GM23338 (cell line): Measurements from ENCODE around the gene PLXND1. TPM values are rescaled to one million over a fixed set of nuclear protein-coding genes. Genes with fewer than 3 reads are reported as not detected.

Experiments used
- ATAC-seq: fragments of 200-7000 bp; cut with Tn5 transposase; 3 replicates; pipeline ENCODE4 v1.9.1; 2020
- DNase-seq: peaks from one replicate; pipeline ENCODE4 v3.0.0-alpha.2; 2015; ENCODE audit warnings: low spot score
- H2AFZ ChIP-seq: fragments of 200-600 bp; sonication (generic); 2 replicates; pipeline ENCODE4 v1.8.0; 2016; ENCODE audit warnings: antibody characterized with exemption, mild to moderate bottlenecking, moderate library complexity
- H3F3A ChIP-seq: fragments of 200-600 bp; sonication (generic); replicated peaks from 2 replicates; pipeline ENCODE4 v1.8.0; 2017; ENCODE audit warnings: antibody characterized with exemption, mixed run types, low read depth
- H3K27ac ChIP-seq: fragments of 200-600 bp; sonication (generic); 2 replicates; pipeline ENCODE4 v1.6.1; 2016; ENCODE audit warnings: low read depth
- H3K27me3 ChIP-seq: fragments of 200-600 bp; sonication (generic); 2 replicates; pipeline ENCODE4 v1.8.0; 2016; ENCODE audit warnings: mild to moderate bottlenecking, mixed run types, moderate library complexity; ENCODE audit not compliant: insufficient read depth
- H3K36me3 ChIP-seq: fragments of 200-600 bp; sonication (generic); 2 replicates; pipeline ENCODE4 v1.8.0; 2016; ENCODE audit warnings: mild to moderate bottlenecking; ENCODE audit not compliant: insufficient read depth
- H3K4me1 ChIP-seq: fragments of 200-600 bp; sonication (generic); 2 replicates; pipeline ENCODE4 v1.8.0; 2016; ENCODE audit warnings: mild to moderate bottlenecking, moderate library complexity; ENCODE audit not compliant: insufficient read depth
- H3K4me2 ChIP-seq: fragments of 200-600 bp; sonication (generic); 2 replicates; pipeline ENCODE4 v1.7.1; 2017; ENCODE audit warnings: mixed run types
- H3K4me3 ChIP-seq: fragments of 200-600 bp; sonication (generic); 2 replicates; pipeline ENCODE4 v1.6.1; 2016; ENCODE audit warnings: mixed run types
- H3K79me2 ChIP-seq: fragments of 200-600 bp; sonication (generic); replicated peaks from 2 replicates; pipeline ENCODE4 v1.8.0; 2017; ENCODE audit warnings: mild to moderate bottlenecking; ENCODE audit not compliant: insufficient read depth
- H3K9me2 ChIP-seq: fragments of 200-600 bp; sonication (generic); 2 replicates; pipeline ENCODE4 v1.8.0; 2017; ENCODE audit not compliant: insufficient read depth
- H4K20me1 ChIP-seq: fragments of 200-600 bp; sonication (generic); replicated peaks from 2 replicates; pipeline ENCODE4 v1.8.0; 2017; ENCODE audit warnings: mild to moderate bottlenecking; ENCODE audit not compliant: insufficient read depth
- H3K27ac Mint-ChIP-seq: 2 replicates; pipeline ENCODE4 v1.8.0; 2020; ENCODE audit warnings: inconsistent platforms, mild to moderate bottlenecking, moderate library complexity, mixed read lengths
- H3K27me3 Mint-ChIP-seq: 3 replicates; pipeline ENCODE4 v1.8.0; 2022; ENCODE audit warnings: low read depth, mild to moderate bottlenecking, moderate library complexity, mixed read lengths, inconsistent platforms; ENCODE audit not compliant: insufficient read depth, poor library complexity
- H3K36me3 Mint-ChIP-seq: 3 replicates; pipeline ENCODE4 v1.8.0; 2021; ENCODE audit warnings: low read depth, mild to moderate bottlenecking, inconsistent platforms, moderate library complexity, mixed read lengths
- H3K4me1 Mint-ChIP-seq: 3 replicates; pipeline ENCODE4 v1.8.0; 2020; ENCODE audit warnings: mild to moderate bottlenecking, inconsistent platforms, mixed read lengths
- H3K4me3 Mint-ChIP-seq: 3 replicates; pipeline ENCODE4 v1.8.0; 2021; ENCODE audit warnings: moderate library complexity, mild to moderate bottlenecking, inconsistent platforms, mixed read lengths
- H3K9me3 Mint-ChIP-seq: 3 replicates; pipeline ENCODE4 v1.8.0; 2020; ENCODE audit warnings: moderate library complexity, mild to moderate bottlenecking, inconsistent platforms, mixed read lengths
- CREB1 ChIP-seq: fragments of 250-450 bp; sonication (Bioruptor Pico); IDR thresholded peaks from 2 replicates; pipeline ENCODE4 v1.5.0; 2020; ENCODE audit warnings: low read depth, mild to moderate bottlenecking, moderate library complexity
- CTCF ChIP-seq, 2 experiments: fragments of 200-600 bp in 1 of 2; sonication (generic) in 1 of 2; conservative IDR thresholded peaks; 2 replicates each; pipeline versions ENCODE4 v1.5.1 to v1.6.1; 2016 to 2017; ENCODE audit warnings: antibody characterized with exemption in 2 of 2, low read depth in 2 of 2, mild to moderate bottlenecking in 2 of 2, moderate library complexity in 1 of 2
- EZH2 ChIP-seq: fragments of 200-600 bp; sonication (generic); IDR thresholded peaks from one replicate; pipeline ENCODE4 v1.8.0; 2017; ENCODE audit warnings: antibody characterized with exemption, mild to moderate bottlenecking, low read depth; ENCODE audit not compliant: unreplicated experiment
- EZH2phosphoT487 ChIP-seq: fragments of 200-600 bp; sonication (generic); IDR thresholded peaks from one replicate; pipeline ENCODE4 v1.8.1; 2018; ENCODE audit warnings: antibody characterized with exemption; ENCODE audit not compliant: unreplicated experiment
- JUNB ChIP-seq: IDR thresholded peaks from one replicate; pipeline ENCODE4 v1.6.1; 2016; ENCODE audit warnings: antibody characterized with exemption; ENCODE audit not compliant: unreplicated experiment
- NANOG ChIP-seq: IDR thresholded peaks from 2 replicates; pipeline ENCODE4 v1.6.1; 2016; ENCODE audit warnings: antibody characterized with exemption, borderline replicate concordance
- POLR2AphosphoS5 ChIP-seq: IDR thresholded peaks from 2 replicates; pipeline ENCODE4 v1.6.1; 2016; ENCODE audit warnings: antibody characterized with exemption, low read depth
- REST ChIP-seq: IDR thresholded peaks from one replicate; pipeline ENCODE4 v1.6.1; 2018; ENCODE audit warnings: antibody characterized with exemption; ENCODE audit not compliant: unreplicated experiment
- STAT1 ChIP-seq: IDR thresholded peaks from one replicate; pipeline ENCODE4 v1.6.1; 2016; ENCODE audit warnings: antibody characterized with exemption; ENCODE audit not compliant: unreplicated experiment
- ZNF114 ChIP-seq: fragments of 250-450 bp; sonication (Bioruptor Pico); IDR thresholded peaks from 2 replicates; pipeline ENCODE4 v1.5.0; 2020; ENCODE audit warnings: mild to moderate bottlenecking, moderate library complexity
- ZNF462 ChIP-seq: fragments of 250-450 bp; sonication (Bioruptor Pico); IDR thresholded peaks from 2 replicates; pipeline ENCODE4 v1.5.0; 2020; ENCODE audit warnings: mild to moderate bottlenecking, moderate library complexity
- polyA plus RNA-seq: library from polyadenylated mRNA; unstranded; fragments of >200 nt; fragmentation: Nextera tagmentation; extraction: Ambion mirVana; gene quantifications from 2 replicates; pipeline ENCODE4 v1.2.1, GENCODE V29; 2016
- total RNA-seq: library from RNA; depleted of rRNA; stranded (reverse); fragments of >200 nt; shearing (Covaris generic); gene quantifications from 2 replicates; pipeline ENCODE4 v1.2.3, GENCODE V29; 2014

The PLXND1 gene
- total and polyA plus RNA-seq, 2 experiments from 2014 or later = 13.3 to 60.4 TPM

GRCh38 chr3:129601713-129602112 lies 4.8 kb downstream of the PLXND1 start (continued):
- no peak for TF ChIP-seq ZNF462 (CRISPR knock-in tag)
- no peak for TF ChIP-seq CTCF (conservative IDR thresholded peaks at IDR 0.05; ENCODE audit: low read depth in 2 of 2)

DNA sequence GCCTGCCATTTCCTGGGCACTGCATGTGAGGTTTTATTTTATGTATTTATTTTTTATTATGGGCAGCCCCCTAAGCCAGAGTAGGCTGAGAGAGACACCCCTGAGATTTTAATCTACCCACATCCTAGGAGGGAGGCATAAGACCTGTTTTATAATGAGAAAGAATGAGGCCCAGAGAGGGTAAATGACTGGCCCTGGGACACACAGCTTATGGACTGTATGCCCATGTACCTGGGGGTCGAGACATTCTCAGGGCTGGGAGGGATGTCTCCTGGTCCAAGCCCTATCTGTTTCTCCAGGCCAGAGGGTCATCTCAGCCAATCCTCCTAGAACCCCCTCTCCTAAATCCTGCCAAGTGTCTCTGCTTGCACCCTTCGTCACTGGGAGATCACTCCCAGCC lies 6.1 kb downstream of the PLXND1 start:
- ATAC-seq (no peak), DNase-seq (no peak)
- Histone ChIP-seq H3K9me2 (no peaks in the 10 kb centered on the region), H3F3A (peaks cover 12% of the 10 kb centered on the region; the same call in 1 of the 2 replicates), H3K27me3 (peaks cover 15% of the 10 kb centered on the region), H3K36me3 (no peaks in the 10 kb centered on the region), H3K27ac (peak overlapping the region; percentile 55; the same call in 1 of the 2 replicates), H3K79me2 (peaks cover 39% of the 10 kb centered on the region), H2AFZ (no peak overlapping the region), H3K4me3 (no peak overlapping the region), H4K20me1 (peaks cover 10% of the 10 kb centered on the region), H3K4me1 (peaks cover 55% of the 10 kb centered on the region), H3K4me2 (no peak overlapping the region)
- Mint-ChIP-seq H3K27ac (no peak overlapping the region), H3K36me3 (no peaks in the 10 kb centered on the region; the same call in 2 of the 3 replicates), H3K27me3 (peaks cover 31% of the 10 kb centered on the region), H3K9me3 (no peaks in the 10 kb centered on the region), H3K4me3 (no peak overlapping the region; the same call in 2 of the 3 replicates), H3K4me1 (peaks cover 81% of the 10 kb centered on the region)
- no peak for TF ChIP-seq EZH2phosphoT487
- TF ChIP-seq EZH2 = no peak
- no peak for TF ChIP-seq CTCF (conservative IDR thresholded peaks at IDR 0.05; ENCODE audit: low read depth in 2 of 2)
- TF ChIP-seq ZNF114 = no peak
- TF ChIP-seq NANOG = no peak
- no peak for TF ChIP-seq REST
- TF ChIP-seq CREB1 (CRISPR knock-in tag) = no peak
- TF ChIP-seq STAT1 = no peak
- TF ChIP-seq POLR2AphosphoS5 = no peak
- TF ChIP-seq JUNB = no peak
